Keratinocyte (primary cell): Measurements from ENCODE around the gene ANKRD44. TPM values are rescaled to one million over a fixed set of nuclear protein-coding genes. Genes with fewer than 3 reads are reported as not detected.

Experiments
- DNase-seq: peaks from one replicate; pipeline ENCODE4 v3.0.0-alpha.2; 2011; ENCODE audit warnings: low read depth, missing footprints, low spot score
- FAIRE-seq: peaks from 2 replicates; lab custom pipeline; 2011; peaks lifted over from hg19 to GRCh38; lab: Jason Lieb, UNC
- H2AFZ ChIP-seq: 2 replicates; pipeline ENCODE4 v1.6.0; 2012; ENCODE audit warnings: low read length, control low read depth, inconsistent platforms; ENCODE audit not compliant: control insufficient read depth
- H3K27ac ChIP-seq: 2 replicates; pipeline ENCODE4 v1.5.1; 2011; ENCODE audit warnings: low read length; ENCODE audit not compliant: control insufficient read depth, insufficient read depth
- H3K27me3 ChIP-seq: 3 replicates; pipeline ENCODE4 v1.6.0; 2011; ENCODE audit warnings: low read length; ENCODE audit not compliant: control insufficient read depth, insufficient read depth; ENCODE audit errors: extremely low read depth
- H3K36me3 ChIP-seq, 2 experiments: 2 replicates in 1 of 2; 3 replicates in 1 of 2; pipeline ENCODE4 v1.5.1; 2011; ENCODE audit warnings: low read length in 2 of 2, mild to moderate bottlenecking in 1 of 2; ENCODE audit not compliant: control insufficient read depth in 2 of 2, insufficient read depth in 2 of 2; ENCODE audit errors: extremely low read depth in 1 of 2
- H3K4me1 ChIP-seq: 3 replicates; pipeline ENCODE4 v1.5.1; 2011; ENCODE audit warnings: low read length; ENCODE audit not compliant: control insufficient read depth, insufficient read depth; ENCODE audit errors: extremely low read depth
- H3K4me2 ChIP-seq: 3 replicates; pipeline ENCODE4 v1.6.0; 2011; ENCODE audit warnings: low read depth, low read length; ENCODE audit not compliant: control insufficient read depth, insufficient read depth; ENCODE audit errors: extremely low read depth
- H3K4me3 ChIP-seq, 3 experiments: fragments of 200-600 bp in 1 of 3; sonication (generic) in 1 of 3; 2 replicates in 2 of 3; 3 replicates in 1 of 3; pipeline ENCODE4 v1.5.1; 2011 to 2016; ENCODE audit warnings: low read length in 3 of 3, mild to moderate bottlenecking in 3 of 3, control low read depth in 2 of 3, inconsistent platforms in 1 of 3, low read depth in 1 of 3, mixed read lengths in 1 of 3, mixed run types in 1 of 3, moderate library complexity in 1 of 3; ENCODE audit not compliant: control insufficient read depth in 2 of 3, insufficient read depth in 2 of 3; ENCODE audit errors: extremely low read depth in 1 of 3
- H3K79me2 ChIP-seq: 2 replicates; pipeline ENCODE4 v1.6.0; 2012; ENCODE audit warnings: low read length; ENCODE audit not compliant: control insufficient read depth, insufficient read depth
- H3K9ac ChIP-seq: 3 replicates; pipeline ENCODE4 v1.6.0; 2011; ENCODE audit warnings: low read length; ENCODE audit not compliant: control insufficient read depth, insufficient read depth; ENCODE audit errors: extremely low read depth
- H3K9me1 ChIP-seq: 3 replicates; pipeline ENCODE4 v1.6.0; 2011; ENCODE audit warnings: low read length; ENCODE audit not compliant: control insufficient read depth, insufficient read depth; ENCODE audit errors: extremely low read depth
- H3K9me3 ChIP-seq: 2 replicates; pipeline ENCODE4 v1.5.1; 2012; ENCODE audit warnings: low read depth, low read length; ENCODE audit not compliant: control insufficient read depth
- H4K20me1 ChIP-seq: 3 replicates; pipeline ENCODE4 v1.6.0; 2011; ENCODE audit warnings: low read length; ENCODE audit not compliant: control insufficient read depth, insufficient read depth; ENCODE audit errors: extremely low read depth
- CTCF ChIP-seq, 3 experiments: IDR thresholded peaks in 1 of 3; conservative IDR thresholded peaks in 1 of 3; optimal IDR thresholded peaks in 1 of 3; 2 replicates in 2 of 3; 3 replicates in 1 of 3; pipeline versions ENCODE3 to v1.5.1; 2011; ENCODE audit warnings: low read length in 3 of 3, mild to moderate bottlenecking in 3 of 3, moderate library complexity in 2 of 3, control low read depth in 1 of 3, inconsistent platforms in 1 of 3; ENCODE audit not compliant: insufficient read depth in 2 of 3; ENCODE audit errors: extremely low read depth in 1 of 3
- EZH2 ChIP-seq: IDR thresholded peaks from one replicate; pipeline ENCODE4 v1.6.1; 2012; ENCODE audit warnings: inconsistent platforms, mild to moderate bottlenecking, low read length, moderate library complexity
- dilution Hi-C: fragments of 300-500 bp; cut with MboI; formaldehyde crosslinking; loops from one replicate; pipeline ENCODE4 v1.7.0; 2020; ENCODE audit warnings: low sequenced_read_pairs; ENCODE audit not compliant: extremely low pct_ligation_motif_present
- polyA plus RNA-seq, 5 experiments: library from polyadenylated mRNA; depleted of rRNA in 3 of 5; stranded (reverse) in 3 of 5; stranded (forward) in 1 of 5; unstranded in 1 of 5; fragments of >200 nt; gene quantifications; 1 replicate in 1 of 5; 2 replicates in 3 of 5; 3 replicates in 1 of 5; pipeline versions ENCODE4 v1.2.1 to v1.2.3, GENCODE V29; 2011 to 2012; ENCODE audit warnings: missing spikeins in 2 of 5, low read depth in 1 of 5, low replicate concordance in 1 of 5

The ANKRD44 gene
- polyA plus RNA-seq, 1 donor (not counting 4 experiments of a cell fraction or from before 2014, with no cell fraction given), result 0.35 TPM

- H3K79me2 ChIP-seq, result no peaks in the 10 kb centered on the region
- FAIRE-seq, result no peak
- dilution Hi-C loops, result no loop called here
These were observed 34.4 kb downstream of the ANKRD44 start for GRCh38 chr2:197276156-197276555.

GRCh38 chr2:197274937-197275336 lies 35.6 kb downstream of the ANKRD44 start:
- no peak for DNase-seq
- Histone ChIP-seq H3K36me3 (no peaks in the 10 kb centered on the region), H3K27me3 (no peaks in the 10 kb centered on the region), H3K27ac (no peak overlapping the region), H4K20me1 (no peaks in the 10 kb centered on the region), H3K4me1 (no peaks in the 10 kb centered on the region), H3K4me3 (no peak overlapping the region), H2AFZ (no peak overlapping the region), H3K4me2 (no peak overlapping the region), H3K79me2 (no peaks in the 10 kb centered on the region), H3K9me1 (no peaks in the 10 kb centered on the region), H3K9ac (no peak overlapping the region), H3K9me3 (no peaks in the 10 kb centered on the region)
- TF ChIP-seq EZH2 (no peak), CTCF (optimal IDR thresholded peaks at IDR 0.05 in 1 of 3, IDR thresholded peaks at IDR 0.05 in 1 of 3, conservative IDR thresholded peaks at IDR 0.05 in 1 of 3; ENCODE audit: extremely low read depth in 1 of 3, insufficient read depth in 2 of 3, low read length in 3 of 3) (no peak)
- dilution Hi-C loops, result no loop called here
- no peak for FAIRE-seq

More at GRCh38 chr2:197276156-197276555, 34.4 kb downstream of the ANKRD44 start:
- no peak for DNase-seq
- no peak overlapping the region for H3K4me3 ChIP-seq
- no peak overlapping the region for H3K4me2 ChIP-seq
- H3K9me1 ChIP-seq, result no peaks in the 10 kb centered on the region
- H4K20me1 ChIP-seq, result no peaks in the 10 kb centered on the region
- no peak overlapping the region for H2AFZ ChIP-seq
- H3K36me3 ChIP-seq, result no peaks in the 10 kb centered on the region
- TF ChIP-seq CTCF (optimal IDR thresholded peaks at IDR 0.05 in 1 of 3, IDR thresholded peaks at IDR 0.05 in 1 of 3, conservative IDR thresholded peaks at IDR 0.05 in 1 of 3; ENCODE audit: extremely low read depth in 1 of 3, insufficient read depth in 2 of 3, low read length in 3 of 3) (no peak), EZH2 (no peak)
- no peaks in the 10 kb centered on the region for H3K27me3 ChIP-seq
- no peak overlapping the region for H3K27ac ChIP-seq
- no peaks in the 10 kb centered on the region for H3K9me3 ChIP-seq
- H3K4me1 ChIP-seq, result no peaks in the 10 kb centered on the region
- no peak overlapping the region for H3K9ac ChIP-seq
